ENCODE measurements around the gene C7orf57.

GRCh38 chr7:48106906-48107659 lies 71.7 kb downstream of the C7orf57 start:
- TF ChIP-seq CTCF (IDR thresholded peaks at IDR 0.05) (no peak), POLR2A (IDR thresholded peaks at IDR 0.05) (no peak)

All from lower leg skin (tissue), 3 donors.